ENCODE measurements around the gene RNF145. TPM values are rescaled to one million over a fixed set of nuclear protein-coding genes. Genes with fewer than 3 reads are reported as not detected.
A peak's percentile ranks its signal among the peaks of the same experiment; 100 is the strongest.

Gene RNF145
- total and polyA plus RNA-seq, 8 donors, result 116 to 216 (median 149) TPM

DNA sequence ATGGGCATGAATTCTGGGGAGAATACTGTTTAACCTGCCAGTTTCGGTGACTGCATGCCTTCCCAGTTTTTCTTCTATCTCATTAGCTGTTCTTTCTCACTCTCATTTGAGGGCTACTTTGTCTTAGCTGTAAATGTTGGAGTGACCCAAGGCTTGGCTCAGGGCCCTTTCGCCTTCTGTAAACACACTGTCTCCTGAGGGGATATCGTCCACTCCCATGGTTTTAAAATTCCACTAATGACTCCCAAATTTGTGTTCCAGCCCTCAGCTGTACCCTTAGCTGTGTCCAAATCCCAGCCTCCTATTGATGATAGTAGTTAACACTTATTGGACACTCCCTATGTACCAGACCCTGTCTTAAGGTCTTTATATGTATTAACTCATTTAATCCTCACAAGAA lies 14.1 kb upstream of the RNF145 start:
- ATAC-seq (no peak), DNase-seq (no peak)
- intact Hi-C loops (cut with DNase I), result no loop called here
- TF ChIP-seq, protein P1, sequence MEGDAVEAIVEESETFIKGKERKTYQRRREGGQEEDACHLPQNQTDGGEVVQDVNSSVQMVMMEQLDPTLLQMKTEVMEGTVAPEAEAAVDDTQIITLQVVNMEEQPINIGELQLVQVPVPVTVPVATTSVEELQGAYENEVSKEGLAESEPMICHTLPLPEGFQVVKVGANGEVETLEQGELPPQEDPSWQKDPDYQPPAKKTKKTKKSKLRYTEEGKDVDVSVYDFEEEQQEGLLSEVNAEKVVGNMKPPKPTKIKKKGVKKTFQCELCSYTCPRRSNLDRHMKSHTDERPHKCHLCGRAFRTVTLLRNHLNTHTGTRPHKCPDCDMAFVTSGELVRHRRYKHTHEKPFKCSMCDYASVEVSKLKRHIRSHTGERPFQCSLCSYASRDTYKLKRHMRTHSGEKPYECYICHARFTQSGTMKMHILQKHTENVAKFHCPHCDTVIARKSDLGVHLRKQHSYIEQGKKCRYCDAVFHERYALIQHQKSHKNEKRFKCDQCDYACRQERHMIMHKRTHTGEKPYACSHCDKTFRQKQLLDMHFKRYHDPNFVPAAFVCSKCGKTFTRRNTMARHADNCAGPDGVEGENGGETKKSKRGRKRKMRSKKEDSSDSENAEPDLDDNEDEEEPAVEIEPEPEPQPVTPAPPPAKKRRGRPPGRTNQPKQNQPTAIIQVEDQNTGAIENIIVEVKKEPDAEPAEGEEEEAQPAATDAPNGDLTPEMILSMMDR (IDR thresholded peaks at IDR 0.05), result no peak
- Histone ChIP-seq H3K9me3 (no peaks in the 10 kb centered on the region), H3K36me3 (no peaks in the 10 kb centered on the region), H3K27ac (no peak overlapping the region), H3K4me3 (no peak overlapping the region), H3K27me3 (no peaks in the 10 kb centered on the region), H3K4me1 (no peaks in the 10 kb centered on the region)

DNA sequence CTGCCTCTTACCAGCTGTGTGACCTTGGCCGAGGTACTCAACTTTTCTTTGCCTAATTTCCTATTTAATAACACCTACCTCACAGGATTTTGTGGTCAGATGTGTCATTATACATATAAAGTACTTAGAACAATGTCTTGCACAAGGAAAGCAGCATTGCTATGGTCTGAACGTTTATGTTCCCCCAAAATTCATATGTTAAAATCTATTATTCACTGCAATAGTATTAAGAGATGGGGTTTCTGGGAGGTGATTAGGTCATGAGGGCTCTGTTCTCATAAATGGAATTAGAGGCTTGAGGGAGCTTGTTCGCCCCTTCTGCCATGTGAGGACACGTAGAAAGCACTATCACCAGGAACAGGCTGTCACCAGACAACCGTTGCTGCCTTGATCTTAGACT lies 10.9 kb upstream of the RNF145 start:
- Histone ChIP-seq H3K27ac (no peak overlapping the region), H3K4me1 (peaks cover 0 to 9% of the 10 kb centered on the region in 2 donors), H3K27me3 (no peaks in the 10 kb centered on the region), H3K36me3 (no peaks in the 10 kb centered on the region), H3K4me3 (no peak overlapping the region), H3K9me3 (no peaks in the 10 kb centered on the region)
- no peak for DNase-seq
- no peak for ATAC-seq
- intact Hi-C loops (cut with DNase I), result no loop called here
- TF ChIP-seq, protein P1 (IDR thresholded peaks at IDR 0.05), result no peak

DNA sequence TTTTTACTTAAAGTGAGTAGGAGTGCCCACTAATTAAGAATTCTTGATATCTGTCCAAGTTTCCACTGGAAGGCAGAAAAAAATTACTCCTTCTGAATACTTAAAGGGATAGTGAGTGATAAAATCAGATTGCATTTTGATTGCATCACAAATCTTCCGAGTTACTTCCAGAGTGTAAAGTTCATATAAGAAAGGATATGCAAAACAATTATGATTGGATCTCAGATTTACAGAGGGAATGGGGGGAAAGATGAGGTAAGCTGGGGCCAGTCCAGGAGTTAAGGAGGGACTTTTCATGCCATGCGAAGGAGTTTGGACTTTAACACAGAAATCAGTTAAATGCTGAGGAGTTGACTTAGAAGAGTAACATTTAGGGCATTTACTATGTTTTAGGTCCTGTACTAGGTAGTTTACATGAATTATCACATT lies 9.3 kb upstream of the RNF145 start:
- H3K36me3 ChIP-seq, result no peaks in the 10 kb centered on the region
- H3K27ac ChIP-seq, result no peak overlapping the region
- intact Hi-C loops (cut with DNase I), result no loop called here
- ATAC-seq (peak; percentile 35), DNase-seq (no peak)
- peaks cover 0 to 9% of the 10 kb centered on the region in 2 donors for H3K4me1 ChIP-seq
- H3K27me3 ChIP-seq, result no peaks in the 10 kb centered on the region
- TF ChIP-seq, protein P1 (IDR thresholded peaks at IDR 0.05), result no peak
- H3K4me3 ChIP-seq, result no peak overlapping the region
- no peaks in the 10 kb centered on the region for H3K9me3 ChIP-seq

DNA sequence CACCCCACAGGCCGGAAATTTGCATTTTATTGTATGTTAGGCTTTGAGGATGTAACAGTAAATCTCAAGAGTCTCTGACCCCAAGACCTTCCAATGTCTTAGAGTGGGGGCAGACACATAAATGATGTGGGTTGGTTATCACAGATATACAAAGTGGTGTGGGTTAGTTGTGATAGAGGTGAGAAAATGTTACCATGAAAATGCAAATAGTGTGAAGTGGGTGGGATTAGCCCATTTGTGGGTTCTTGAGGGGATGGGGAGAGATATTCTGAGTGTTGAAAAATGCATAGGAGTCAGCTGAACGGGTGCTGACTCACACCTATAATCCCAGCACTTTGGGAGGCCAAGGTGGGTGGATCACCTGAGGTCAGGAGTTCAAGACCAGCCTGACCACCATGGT lies 7.9 kb upstream of the RNF145 start:
- Histone ChIP-seq H3K36me3 (no peaks in the 10 kb centered on the region), H3K27ac (no peak overlapping the region), H3K9me3 (no peaks in the 10 kb centered on the region), H3K4me3 (no peak overlapping the region), H3K27me3 (no peaks in the 10 kb centered on the region), H3K4me1 (peaks cover 0 to 14% of the 10 kb centered on the region in 2 donors)
- DNase-seq (no peak), ATAC-seq (no peak)
- TF ChIP-seq, protein P1 (IDR thresholded peaks at IDR 0.05), result no peak
- intact Hi-C loops (cut with DNase I), result no loop called here

DNA sequence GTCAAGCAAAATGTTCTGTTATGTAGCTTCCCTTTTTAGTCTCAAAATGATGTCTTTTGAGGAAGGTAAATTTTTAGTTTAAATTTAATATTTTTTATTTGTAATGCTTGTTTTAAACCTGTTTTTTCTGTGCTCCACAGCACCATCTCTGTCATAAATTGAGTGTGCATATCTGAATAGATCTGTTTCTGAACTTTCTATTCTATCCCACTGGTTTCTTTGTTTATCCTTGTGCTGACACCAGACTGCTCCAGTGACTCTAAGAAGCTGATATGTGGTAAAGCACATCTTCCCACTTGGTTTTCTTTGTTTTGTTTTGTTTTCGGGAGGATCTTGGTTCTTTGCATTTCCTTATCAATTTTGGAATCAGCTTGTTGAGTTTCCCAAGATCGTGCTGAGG lies 7.1 kb upstream of the RNF145 start:
- H3K27me3 ChIP-seq, result no peaks in the 10 kb centered on the region
- H3K4me3 ChIP-seq, result no peak overlapping the region
- peaks cover under 1 to 22% of the 10 kb centered on the region in 2 donors for H3K4me1 ChIP-seq
- peak overlapping the region in 1 of 2 donors; percentile 11 for H3K27ac ChIP-seq
- DNase-seq (no peak), ATAC-seq (no peak)
- H3K9me3 ChIP-seq, result no peaks in the 10 kb centered on the region
- TF ChIP-seq, protein P1 (IDR thresholded peaks at IDR 0.05), result no peak
- intact Hi-C loops (cut with DNase I), result no loop called here
- H3K36me3 ChIP-seq, result no peaks in the 10 kb centered on the region
